Measurements from ENCODE around the gene CPLX4. TPM values are rescaled to one million over a fixed set of nuclear protein-coding genes. Genes with fewer than 3 reads are reported as not detected.

The CPLX4 gene
- total RNA-seq, 1 donor = not detected

DNA sequence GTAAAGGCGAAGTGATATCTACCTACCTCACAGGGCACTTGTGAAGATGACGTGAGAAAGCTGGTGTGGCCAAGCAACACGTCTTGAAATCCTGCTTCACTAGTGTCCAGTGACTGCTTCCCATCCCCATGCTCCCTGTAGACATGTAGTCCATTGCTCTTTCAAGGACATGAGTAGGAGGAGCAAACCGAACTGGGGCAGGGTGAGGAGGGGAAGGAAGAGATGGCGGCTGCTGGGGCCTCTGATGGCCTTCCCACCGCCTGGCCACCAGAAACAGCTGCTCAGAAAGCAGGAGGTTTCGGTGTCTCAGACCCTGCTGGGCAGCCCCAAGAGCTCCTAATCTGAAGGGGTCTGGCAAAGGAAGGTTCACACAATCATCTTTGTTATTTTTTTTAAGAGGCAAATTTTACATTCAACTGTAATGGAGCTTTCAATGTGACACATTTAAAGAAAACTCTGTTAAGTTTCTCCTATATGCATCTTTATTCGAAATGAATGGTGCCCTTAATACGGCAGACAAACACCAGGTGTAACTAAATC is 14.7 kb downstream of the CPLX4 start:
- H3K27ac ChIP-seq (ENCODE audit: low read depth, low read length) = no peak overlapping the region
- no peaks in the 10 kb centered on the region for H3K79me2 ChIP-seq (ENCODE audit: insufficient read depth, low read length)
- H2AFZ ChIP-seq (ENCODE audit: low read length) = no peak overlapping the region
- no peaks in the 10 kb centered on the region for H4K20me1 ChIP-seq (ENCODE audit: insufficient read depth, low read length)
- no peak for DNase-seq (ENCODE audit: insufficient read length, low spot score, missing footprints)
- peaks cover 58% of the 10 kb centered on the region for H3K27me3 ChIP-seq (ENCODE audit: insufficient read depth, low read length)
- no peak overlapping the region for H3K4me3 ChIP-seq (ENCODE audit: insufficient read depth, low read length)
- TF ChIP-seq, protein P1, sequence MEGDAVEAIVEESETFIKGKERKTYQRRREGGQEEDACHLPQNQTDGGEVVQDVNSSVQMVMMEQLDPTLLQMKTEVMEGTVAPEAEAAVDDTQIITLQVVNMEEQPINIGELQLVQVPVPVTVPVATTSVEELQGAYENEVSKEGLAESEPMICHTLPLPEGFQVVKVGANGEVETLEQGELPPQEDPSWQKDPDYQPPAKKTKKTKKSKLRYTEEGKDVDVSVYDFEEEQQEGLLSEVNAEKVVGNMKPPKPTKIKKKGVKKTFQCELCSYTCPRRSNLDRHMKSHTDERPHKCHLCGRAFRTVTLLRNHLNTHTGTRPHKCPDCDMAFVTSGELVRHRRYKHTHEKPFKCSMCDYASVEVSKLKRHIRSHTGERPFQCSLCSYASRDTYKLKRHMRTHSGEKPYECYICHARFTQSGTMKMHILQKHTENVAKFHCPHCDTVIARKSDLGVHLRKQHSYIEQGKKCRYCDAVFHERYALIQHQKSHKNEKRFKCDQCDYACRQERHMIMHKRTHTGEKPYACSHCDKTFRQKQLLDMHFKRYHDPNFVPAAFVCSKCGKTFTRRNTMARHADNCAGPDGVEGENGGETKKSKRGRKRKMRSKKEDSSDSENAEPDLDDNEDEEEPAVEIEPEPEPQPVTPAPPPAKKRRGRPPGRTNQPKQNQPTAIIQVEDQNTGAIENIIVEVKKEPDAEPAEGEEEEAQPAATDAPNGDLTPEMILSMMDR (IDR thresholded peaks at IDR 0.05; ENCODE audit: extremely low read depth, low read depth, low read length) = no peak
- no peak overlapping the region for H3K4me2 ChIP-seq (ENCODE audit: insufficient read depth, low read length)
- no peaks in the 10 kb centered on the region for H3K9me3 ChIP-seq (ENCODE audit: low read depth, low read length)
- H3K4me1 ChIP-seq (ENCODE audit: insufficient read depth, low read length) = peaks cover 3% of the 10 kb centered on the region
- no peaks in the 10 kb centered on the region for H3K36me3 ChIP-seq (ENCODE audit: insufficient read depth, low read length)

DNA sequence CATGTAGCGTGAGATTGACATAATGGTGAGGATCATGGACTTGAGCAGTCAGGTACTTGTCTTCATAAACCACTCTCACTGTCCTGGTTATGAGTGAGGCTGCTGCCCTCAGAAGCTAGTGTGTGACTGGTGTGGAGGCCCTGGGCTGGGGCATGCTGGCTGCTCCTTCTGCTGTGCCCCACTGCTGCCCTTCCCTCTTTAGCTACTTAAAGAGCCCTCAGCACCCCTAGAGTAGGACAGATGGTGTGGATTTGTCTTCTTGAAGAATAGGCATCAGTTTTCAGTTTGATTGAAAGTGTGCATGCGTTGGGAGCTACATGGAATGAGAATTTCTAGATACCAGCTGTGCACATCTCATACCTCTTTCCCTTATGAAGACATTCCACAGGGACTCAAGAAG is 15.4 kb downstream of the CPLX4 start:
- no peak overlapping the region for H3K4me3 ChIP-seq (ENCODE audit: insufficient read depth, low read length)
- no peaks in the 10 kb centered on the region for H3K9me3 ChIP-seq (ENCODE audit: low read depth, low read length)
- no peaks in the 10 kb centered on the region for H4K20me1 ChIP-seq (ENCODE audit: insufficient read depth, low read length)
- no peak overlapping the region for H3K4me2 ChIP-seq (ENCODE audit: insufficient read depth, low read length)
- peaks cover under 1% of the 10 kb centered on the region for H3K4me1 ChIP-seq (ENCODE audit: insufficient read depth, low read length)
- TF ChIP-seq, protein P1 (IDR thresholded peaks at IDR 0.05; ENCODE audit: extremely low read depth, low read depth, low read length) = no peak
- H3K36me3 ChIP-seq (ENCODE audit: insufficient read depth, low read length) = no peaks in the 10 kb centered on the region
- H3K27me3 ChIP-seq (ENCODE audit: insufficient read depth, low read length) = peaks cover 64% of the 10 kb centered on the region
- H2AFZ ChIP-seq (ENCODE audit: low read length) = no peak overlapping the region
- DNase-seq (ENCODE audit: insufficient read length, low spot score, missing footprints) = peak; percentile 27
- H3K79me2 ChIP-seq (ENCODE audit: insufficient read depth, low read length) = no peaks in the 10 kb centered on the region
- H3K27ac ChIP-seq (ENCODE audit: low read depth, low read length) = no peak overlapping the region

DNA sequence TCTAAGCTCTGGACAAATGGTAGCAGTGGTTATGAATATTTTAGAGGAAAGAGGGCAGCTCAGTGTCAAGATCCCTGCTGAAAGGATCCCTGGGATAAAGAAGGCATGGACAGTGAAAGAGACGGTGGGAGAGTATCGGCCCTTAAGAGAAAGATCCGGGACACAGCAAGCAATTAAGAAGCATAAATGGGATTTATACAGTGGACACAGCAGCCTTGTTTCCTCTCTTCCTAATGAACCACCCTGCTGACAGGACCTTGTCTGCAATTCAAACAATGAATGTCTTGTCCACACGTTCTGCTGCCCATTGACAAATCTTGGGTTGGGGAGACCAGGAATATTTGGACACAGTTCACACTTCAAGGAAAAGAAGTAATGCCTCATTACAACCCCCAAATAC is 16.5 kb downstream of the CPLX4 start:
- no peaks in the 10 kb centered on the region for H3K9me3 ChIP-seq (ENCODE audit: low read depth, low read length)
- no peaks in the 10 kb centered on the region for H3K36me3 ChIP-seq (ENCODE audit: insufficient read depth, low read length)
- no peak overlapping the region for H2AFZ ChIP-seq (ENCODE audit: low read length)
- H3K27ac ChIP-seq (ENCODE audit: low read depth, low read length) = no peak overlapping the region
- H3K4me1 ChIP-seq (ENCODE audit: insufficient read depth, low read length) = no peaks in the 10 kb centered on the region
- no peak overlapping the region for H3K4me2 ChIP-seq (ENCODE audit: insufficient read depth, low read length)
- peaks cover 60% of the 10 kb centered on the region for H3K27me3 ChIP-seq (ENCODE audit: insufficient read depth, low read length)
- no peaks in the 10 kb centered on the region for H3K79me2 ChIP-seq (ENCODE audit: insufficient read depth, low read length)
- TF ChIP-seq, protein P1 (IDR thresholded peaks at IDR 0.05; ENCODE audit: extremely low read depth, low read depth, low read length) = no peak
- no peaks in the 10 kb centered on the region for H4K20me1 ChIP-seq (ENCODE audit: insufficient read depth, low read length)
- DNase-seq (ENCODE audit: insufficient read length, low spot score, missing footprints) = no peak
- H3K4me3 ChIP-seq (ENCODE audit: insufficient read depth, low read length) = no peak overlapping the region

DNA sequence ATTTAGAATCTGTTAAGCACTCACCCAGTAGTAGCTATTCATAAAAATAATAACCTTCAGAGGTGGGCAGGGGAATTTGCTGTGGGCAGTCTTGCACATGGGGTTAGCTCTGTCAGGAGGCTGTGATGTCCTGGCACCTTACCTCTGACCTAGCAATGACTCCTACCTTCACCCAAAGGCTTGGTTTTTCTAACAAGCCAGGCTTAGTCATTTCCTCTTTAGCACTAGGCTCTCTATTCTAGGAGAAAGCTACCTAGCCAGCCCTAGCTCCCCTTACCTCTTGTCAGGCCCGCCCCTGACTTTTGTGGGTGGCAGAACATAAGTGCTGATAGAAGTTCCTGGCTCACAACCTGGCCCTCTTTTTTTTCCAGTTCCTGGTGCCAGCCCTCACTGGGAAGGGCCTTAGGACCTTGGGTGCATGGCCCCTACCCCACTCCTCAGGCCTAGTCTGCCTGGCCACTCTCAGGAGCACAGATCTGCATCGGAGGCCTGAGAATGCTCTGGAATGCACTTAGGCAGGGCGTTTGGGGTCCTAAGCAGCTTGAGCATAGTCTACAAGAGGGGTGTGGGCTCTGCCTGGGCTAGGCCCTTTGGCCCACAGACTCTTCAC is 17.7 kb downstream of the CPLX4 start:
- no peaks in the 10 kb centered on the region for H4K20me1 ChIP-seq (ENCODE audit: insufficient read depth, low read length)
- H3K27ac ChIP-seq (ENCODE audit: low read depth, low read length) = no peak overlapping the region
- no peaks in the 10 kb centered on the region for H3K9me3 ChIP-seq (ENCODE audit: low read depth, low read length)
- no peaks in the 10 kb centered on the region for H3K4me1 ChIP-seq (ENCODE audit: insufficient read depth, low read length)
- H3K27me3 ChIP-seq (ENCODE audit: insufficient read depth, low read length) = peaks cover 57% of the 10 kb centered on the region
- no peak overlapping the region for H3K4me3 ChIP-seq (ENCODE audit: insufficient read depth, low read length)
- H3K4me2 ChIP-seq (ENCODE audit: insufficient read depth, low read length) = no peak overlapping the region
- no peak overlapping the region for H2AFZ ChIP-seq (ENCODE audit: low read length)
- TF ChIP-seq, protein P1 (IDR thresholded peaks at IDR 0.05; ENCODE audit: extremely low read depth, low read depth, low read length) = no peak
- no peaks in the 10 kb centered on the region for H3K79me2 ChIP-seq (ENCODE audit: insufficient read depth, low read length)
- no peaks in the 10 kb centered on the region for H3K36me3 ChIP-seq (ENCODE audit: insufficient read depth, low read length)
- peak; percentile 11 for DNase-seq (ENCODE audit: insufficient read length, low spot score, missing footprints)
